Measurements from ENCODE around the gene NUP210L. TPM values are rescaled to one million over a fixed set of nuclear protein-coding genes. Genes with fewer than 3 reads are reported as not detected.
A peak's percentile ranks its signal among the peaks of the same experiment; 100 is the strongest.

The NUP210L gene
- total RNA-seq, 1 donor from 2014 or later = 0.10 TPM

DNA sequence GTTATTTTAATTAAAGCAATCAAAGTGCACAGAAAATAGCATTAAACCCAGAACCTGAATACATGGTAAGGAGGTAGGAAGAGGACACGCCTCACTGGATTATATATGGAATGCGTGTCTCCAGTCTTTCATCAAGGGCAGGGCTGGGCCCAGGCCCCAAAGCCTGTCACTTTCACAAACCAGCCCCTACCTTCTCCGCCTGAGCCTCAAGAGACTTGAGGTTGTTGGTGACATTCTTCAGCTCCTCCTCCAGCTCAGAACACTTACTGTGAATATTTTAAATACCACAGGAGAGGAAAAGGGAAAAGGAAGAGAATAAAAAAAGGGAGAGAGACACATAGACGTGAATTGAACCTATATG lies 16.3 kb upstream of the NUP210L start:
- no peaks in the 10 kb centered on the region for H3K9me3 Mint-ChIP-seq (ENCODE audit: unreplicated experiment)
- H3K4me3 Mint-ChIP-seq (ENCODE audit: unreplicated experiment) = peak overlapping the region; percentile 50
- peaks cover 10% of the 10 kb centered on the region for H3K36me3 Mint-ChIP-seq (ENCODE audit: unreplicated experiment)

DNA sequence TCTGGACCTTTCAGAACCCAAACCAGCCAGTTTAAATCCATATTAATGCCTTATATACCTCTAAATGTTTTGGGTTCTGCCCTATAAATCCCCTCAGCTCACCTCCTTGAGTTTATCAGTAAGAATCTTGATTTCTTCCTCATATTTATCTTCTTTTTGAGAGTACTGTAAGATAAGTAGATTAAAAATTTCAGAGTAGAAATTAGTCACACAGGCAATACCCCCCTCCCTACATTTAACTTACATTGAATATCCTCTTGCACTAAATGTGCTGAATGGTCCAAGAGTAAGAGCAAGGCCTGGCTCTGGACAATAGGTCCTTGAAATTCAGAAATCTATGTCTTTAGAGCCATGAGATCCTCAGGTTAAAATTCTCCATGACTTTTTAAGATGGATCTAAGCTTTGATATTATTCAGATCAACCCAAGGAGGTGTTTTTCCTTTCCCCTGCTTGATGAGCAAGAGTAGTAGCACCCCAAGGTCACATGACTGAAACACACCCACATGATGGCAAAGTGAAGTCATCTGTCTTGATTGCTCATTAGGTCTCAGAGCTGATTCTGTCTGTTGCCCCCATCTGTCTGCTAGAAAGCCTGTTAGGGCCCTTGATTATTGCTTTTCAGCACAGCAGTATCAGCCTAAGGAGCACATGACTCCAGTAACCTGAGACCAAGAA lies 15.8 kb upstream of the NUP210L start:
- Mint-ChIP-seq H3K27me3 (ENCODE audit: unreplicated experiment) (peaks cover 2% of the 10 kb centered on the region), H3K4me3 (ENCODE audit: unreplicated experiment) (no peak overlapping the region), H3K27ac (ENCODE audit: unreplicated experiment) (peak overlapping the region; percentile 65), H3K4me1 (ENCODE audit: low read depth, unreplicated experiment) (peaks cover 12% of the 10 kb centered on the region), H3K9me3 (ENCODE audit: unreplicated experiment) (no peaks in the 10 kb centered on the region), H3K36me3 (ENCODE audit: unreplicated experiment) (peaks cover 10% of the 10 kb centered on the region)
- no peak for DNase-seq
- TF ChIP-seq, protein P1, sequence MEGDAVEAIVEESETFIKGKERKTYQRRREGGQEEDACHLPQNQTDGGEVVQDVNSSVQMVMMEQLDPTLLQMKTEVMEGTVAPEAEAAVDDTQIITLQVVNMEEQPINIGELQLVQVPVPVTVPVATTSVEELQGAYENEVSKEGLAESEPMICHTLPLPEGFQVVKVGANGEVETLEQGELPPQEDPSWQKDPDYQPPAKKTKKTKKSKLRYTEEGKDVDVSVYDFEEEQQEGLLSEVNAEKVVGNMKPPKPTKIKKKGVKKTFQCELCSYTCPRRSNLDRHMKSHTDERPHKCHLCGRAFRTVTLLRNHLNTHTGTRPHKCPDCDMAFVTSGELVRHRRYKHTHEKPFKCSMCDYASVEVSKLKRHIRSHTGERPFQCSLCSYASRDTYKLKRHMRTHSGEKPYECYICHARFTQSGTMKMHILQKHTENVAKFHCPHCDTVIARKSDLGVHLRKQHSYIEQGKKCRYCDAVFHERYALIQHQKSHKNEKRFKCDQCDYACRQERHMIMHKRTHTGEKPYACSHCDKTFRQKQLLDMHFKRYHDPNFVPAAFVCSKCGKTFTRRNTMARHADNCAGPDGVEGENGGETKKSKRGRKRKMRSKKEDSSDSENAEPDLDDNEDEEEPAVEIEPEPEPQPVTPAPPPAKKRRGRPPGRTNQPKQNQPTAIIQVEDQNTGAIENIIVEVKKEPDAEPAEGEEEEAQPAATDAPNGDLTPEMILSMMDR (IDR thresholded peaks at IDR 0.05; ENCODE audit: partially characterized antibody, unreplicated experiment) = no peak

More for the DNA sequence above, 16.3 kb upstream of the NUP210L start:
- TF ChIP-seq, protein P1 (IDR thresholded peaks at IDR 0.05; ENCODE audit: partially characterized antibody, unreplicated experiment) = no peak
- no peak for DNase-seq
- H3K27ac Mint-ChIP-seq (ENCODE audit: unreplicated experiment) = peak overlapping the region; percentile 65
- H3K27me3 Mint-ChIP-seq (ENCODE audit: unreplicated experiment) = peaks cover 2% of the 10 kb centered on the region
- peaks cover 12% of the 10 kb centered on the region for H3K4me1 Mint-ChIP-seq (ENCODE audit: low read depth, unreplicated experiment)

DNA sequence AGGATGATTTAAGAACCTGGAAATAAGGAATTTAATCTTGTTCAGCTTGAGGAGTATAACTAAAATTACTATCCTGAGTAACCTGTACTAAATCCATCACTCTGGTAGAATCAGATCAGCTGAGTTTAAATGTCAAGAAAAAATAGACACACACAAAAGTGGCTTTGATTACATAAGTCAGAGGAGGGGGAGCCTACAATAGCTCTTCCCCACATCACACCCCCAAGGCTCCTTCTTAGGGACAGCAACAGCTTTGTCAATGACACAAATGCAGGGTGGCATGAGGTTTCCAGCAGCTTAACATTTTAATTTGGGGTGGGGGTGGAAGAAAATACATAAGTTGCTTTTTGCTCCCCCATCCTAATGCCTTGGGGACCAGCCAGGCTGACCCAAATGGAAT lies 12.6 kb upstream of the NUP210L start:
- Mint-ChIP-seq H3K4me1 (ENCODE audit: low read depth, unreplicated experiment) (peaks cover 12% of the 10 kb centered on the region), H3K27ac (ENCODE audit: unreplicated experiment) (no peak overlapping the region), H3K4me3 (ENCODE audit: unreplicated experiment) (no peak overlapping the region), H3K27me3 (ENCODE audit: unreplicated experiment) (peaks cover 3% of the 10 kb centered on the region), H3K36me3 (ENCODE audit: unreplicated experiment) (peaks cover 17% of the 10 kb centered on the region), H3K9me3 (ENCODE audit: unreplicated experiment) (peaks cover 3% of the 10 kb centered on the region)
- TF ChIP-seq, protein P1 (IDR thresholded peaks at IDR 0.05; ENCODE audit: partially characterized antibody, unreplicated experiment) = no peak
- DNase-seq = no peak

DNA sequence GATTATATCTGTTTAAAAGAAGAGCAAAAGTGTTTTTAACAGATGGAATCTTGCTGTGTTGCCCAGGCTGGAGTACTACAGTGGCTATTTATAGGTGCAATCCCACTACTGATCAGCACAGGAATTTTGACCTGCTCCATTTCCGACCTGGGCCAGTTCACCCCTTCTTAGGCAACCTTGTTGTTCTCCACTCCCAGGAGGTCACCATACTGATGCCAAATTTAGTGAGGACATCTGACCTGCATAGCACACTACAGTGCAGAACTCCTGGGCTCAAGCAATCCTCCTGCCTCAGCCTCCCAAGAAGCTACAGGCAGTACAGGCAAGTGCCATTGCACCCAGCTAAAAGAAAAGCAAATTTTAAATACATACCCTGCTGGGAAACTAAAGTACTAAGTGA lies 11.3 kb upstream of the NUP210L start:
- TF ChIP-seq, protein P1 (IDR thresholded peaks at IDR 0.05; ENCODE audit: partially characterized antibody, unreplicated experiment) = no peak
- peaks cover 2% of the 10 kb centered on the region for H3K27me3 Mint-ChIP-seq (ENCODE audit: unreplicated experiment)
- H3K9me3 Mint-ChIP-seq (ENCODE audit: unreplicated experiment) = peaks cover 3% of the 10 kb centered on the region
- no peak overlapping the region for H3K4me3 Mint-ChIP-seq (ENCODE audit: unreplicated experiment)
- H3K4me1 Mint-ChIP-seq (ENCODE audit: low read depth, unreplicated experiment) = peaks cover 5% of the 10 kb centered on the region
- H3K27ac Mint-ChIP-seq (ENCODE audit: unreplicated experiment) = no peak overlapping the region
- no peak for DNase-seq
- peaks cover 8% of the 10 kb centered on the region for H3K36me3 Mint-ChIP-seq (ENCODE audit: unreplicated experiment)

DNA sequence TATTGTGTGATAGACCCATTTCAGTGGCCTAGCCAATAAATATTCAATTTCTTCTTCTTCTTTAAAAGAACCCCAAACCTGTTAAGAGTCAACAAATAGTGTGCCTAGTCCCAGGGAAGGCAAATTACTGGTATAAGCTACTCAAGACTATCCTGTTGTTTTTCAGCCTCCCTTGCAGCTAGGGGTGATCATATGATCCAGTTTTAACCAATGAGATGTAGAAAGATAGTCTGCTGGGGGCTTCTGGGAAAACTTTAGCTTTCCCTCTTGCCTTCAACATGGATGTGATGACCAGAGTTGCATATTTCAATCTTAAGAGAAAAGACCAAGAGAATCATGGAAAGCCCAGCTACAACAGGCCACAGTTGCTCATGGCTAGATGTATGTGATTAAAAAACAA lies 4.7 kb upstream of the NUP210L start:
- DNase-seq = no peak
- Mint-ChIP-seq H3K4me3 (ENCODE audit: unreplicated experiment) (no peak overlapping the region), H3K9me3 (ENCODE audit: unreplicated experiment) (peaks cover 3% of the 10 kb centered on the region), H3K36me3 (ENCODE audit: unreplicated experiment) (peaks cover 12% of the 10 kb centered on the region), H3K27ac (ENCODE audit: unreplicated experiment) (no peak overlapping the region), H3K27me3 (ENCODE audit: unreplicated experiment) (peaks cover 4% of the 10 kb centered on the region), H3K4me1 (ENCODE audit: low read depth, unreplicated experiment) (no peaks in the 10 kb centered on the region)
- TF ChIP-seq, protein P1 (IDR thresholded peaks at IDR 0.05; ENCODE audit: partially characterized antibody, unreplicated experiment) = no peak

All from glutamatergic neuron (in vitro differentiated cells).